A549 (cell line): ENCODE data around the gene CDC42SE2.

Experiments
- CEBPB ChIP-seq, 2 experiments: fragments of >200 bp in 1 of 2; sonication (Bioruptor Twin) in 1 of 2; formaldehyde crosslinking in 1 of 2; IDR thresholded peaks; 2 replicates each; pipeline ENCODE4 v1.6.1; 2012 to 2016
- CHD2 ChIP-seq: fragments of 150-350 bp; IDR thresholded peaks from 2 replicates; pipeline ENCODE4 v1.6.1; 2014; ENCODE audit warnings: low read length; ENCODE audit not compliant: partially characterized antibody
- EHMT2 ChIP-seq: fragments of 200-600 bp; sonication (generic); IDR thresholded peaks from 2 replicates; pipeline ENCODE4 v1.6.1; 2016; ENCODE audit warnings: antibody characterized with exemption, low read depth, mild to moderate bottlenecking, moderate library complexity
- JUNB ChIP-seq: fragments of >200 bp; sonication (Bioruptor Twin); formaldehyde crosslinking; IDR thresholded peaks from 2 replicates; pipeline ENCODE4 v1.6.1; 2016
- KDM1A ChIP-seq: fragments of 200-600 bp; sonication (generic); IDR thresholded peaks from 2 replicates; pipeline ENCODE4 v1.6.1; 2016; ENCODE audit warnings: low read depth, mild to moderate bottlenecking
- MYC ChIP-seq: IDR thresholded peaks from 2 replicates; pipeline ENCODE4 v1.6.1; 2012; ENCODE audit warnings: mild to moderate bottlenecking, inconsistent platforms, low read length, improper control_type of control experiment, borderline replicate concordance
- NR3C1 ChIP-seq: fragments of >200 bp; sonication (Bioruptor Twin); formaldehyde crosslinking; IDR thresholded peaks from 3 replicates; pipeline ENCODE4 v1.6.1; 2017
- POLR2A ChIP-seq: IDR thresholded peaks from 2 replicates; pipeline ENCODE4 v1.6.1; 2012; ENCODE audit warnings: mild to moderate bottlenecking, low read length
- RCOR1 ChIP-seq: fragments of 150-350 bp; IDR thresholded peaks from 2 replicates; pipeline ENCODE4 v1.6.1; 2014; ENCODE audit warnings: antibody characterized with exemption, low read length, low read depth
- TF ChIP-seq, protein P1 (sequence below): fragments of 200-600 bp; sonication (generic); IDR thresholded peaks from 2 replicates; pipeline ENCODE4 v1.6.1; 2016; ENCODE audit warnings: antibody characterized with exemption, mild to moderate bottlenecking, moderate library complexity
- TF ChIP-seq, protein P2 (sequence below): fragments of >200 bp; sonication (Bioruptor Twin); formaldehyde crosslinking; IDR thresholded peaks from 3 replicates; pipeline ENCODE4 v1.5.1; 2016

DNA sequence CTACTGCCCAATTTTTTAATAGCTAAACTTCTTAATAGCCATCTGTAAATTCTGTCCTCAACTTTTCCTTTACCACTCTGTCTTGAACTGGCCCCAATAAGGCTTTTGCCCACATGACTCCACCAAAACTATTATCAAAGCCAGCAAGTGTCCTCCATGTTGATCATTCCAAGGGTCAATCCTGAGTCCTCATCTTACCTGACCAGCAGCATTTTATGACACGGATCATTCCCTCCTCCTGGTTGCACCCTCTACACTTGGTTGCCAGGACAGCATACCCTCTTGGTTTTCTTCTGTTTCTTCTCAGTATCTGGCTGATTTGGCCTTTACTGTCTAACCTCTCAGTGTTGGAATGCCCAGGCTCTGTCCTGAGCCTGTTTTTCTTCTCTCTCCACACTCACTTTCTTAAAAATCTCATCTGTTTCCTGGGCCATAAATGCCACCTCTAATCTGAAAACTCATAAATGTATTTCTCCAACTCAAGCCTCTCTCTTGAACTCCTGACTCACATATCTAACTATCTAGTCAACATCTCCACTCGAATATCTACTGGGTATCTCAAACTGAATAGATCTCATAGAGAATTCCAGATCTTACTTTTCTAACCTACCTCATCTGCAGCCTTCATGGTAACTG lies 40.0 kb upstream of the CDC42SE2 start:
- TF ChIP-seq POLR2A (no peak), MYC (no peak), JUNB (no peak), KDM1A (no peak), CHD2 (no peak), RCOR1 (no peak), NR3C1 (no peak), EHMT2 (no peak), CEBPB (IDR thresholded peaks at IDR 0.05) (no peak)
- TF ChIP-seq, protein P1, sequence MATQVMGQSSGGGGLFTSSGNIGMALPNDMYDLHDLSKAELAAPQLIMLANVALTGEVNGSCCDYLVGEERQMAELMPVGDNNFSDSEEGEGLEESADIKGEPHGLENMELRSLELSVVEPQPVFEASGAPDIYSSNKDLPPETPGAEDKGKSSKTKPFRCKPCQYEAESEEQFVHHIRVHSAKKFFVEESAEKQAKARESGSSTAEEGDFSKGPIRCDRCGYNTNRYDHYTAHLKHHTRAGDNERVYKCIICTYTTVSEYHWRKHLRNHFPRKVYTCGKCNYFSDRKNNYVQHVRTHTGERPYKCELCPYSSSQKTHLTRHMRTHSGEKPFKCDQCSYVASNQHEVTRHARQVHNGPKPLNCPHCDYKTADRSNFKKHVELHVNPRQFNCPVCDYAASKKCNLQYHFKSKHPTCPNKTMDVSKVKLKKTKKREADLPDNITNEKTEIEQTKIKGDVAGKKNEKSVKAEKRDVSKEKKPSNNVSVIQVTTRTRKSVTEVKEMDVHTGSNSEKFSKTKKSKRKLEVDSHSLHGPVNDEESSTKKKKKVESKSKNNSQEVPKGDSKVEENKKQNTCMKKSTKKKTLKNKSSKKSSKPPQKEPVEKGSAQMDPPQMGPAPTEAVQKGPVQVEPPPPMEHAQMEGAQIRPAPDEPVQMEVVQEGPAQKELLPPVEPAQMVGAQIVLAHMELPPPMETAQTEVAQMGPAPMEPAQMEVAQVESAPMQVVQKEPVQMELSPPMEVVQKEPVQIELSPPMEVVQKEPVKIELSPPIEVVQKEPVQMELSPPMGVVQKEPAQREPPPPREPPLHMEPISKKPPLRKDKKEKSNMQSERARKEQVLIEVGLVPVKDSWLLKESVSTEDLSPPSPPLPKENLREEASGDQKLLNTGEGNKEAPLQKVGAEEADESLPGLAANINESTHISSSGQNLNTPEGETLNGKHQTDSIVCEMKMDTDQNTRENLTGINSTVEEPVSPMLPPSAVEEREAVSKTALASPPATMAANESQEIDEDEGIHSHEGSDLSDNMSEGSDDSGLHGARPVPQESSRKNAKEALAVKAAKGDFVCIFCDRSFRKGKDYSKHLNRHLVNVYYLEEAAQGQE, result no peak
- TF ChIP-seq, protein P2, sequence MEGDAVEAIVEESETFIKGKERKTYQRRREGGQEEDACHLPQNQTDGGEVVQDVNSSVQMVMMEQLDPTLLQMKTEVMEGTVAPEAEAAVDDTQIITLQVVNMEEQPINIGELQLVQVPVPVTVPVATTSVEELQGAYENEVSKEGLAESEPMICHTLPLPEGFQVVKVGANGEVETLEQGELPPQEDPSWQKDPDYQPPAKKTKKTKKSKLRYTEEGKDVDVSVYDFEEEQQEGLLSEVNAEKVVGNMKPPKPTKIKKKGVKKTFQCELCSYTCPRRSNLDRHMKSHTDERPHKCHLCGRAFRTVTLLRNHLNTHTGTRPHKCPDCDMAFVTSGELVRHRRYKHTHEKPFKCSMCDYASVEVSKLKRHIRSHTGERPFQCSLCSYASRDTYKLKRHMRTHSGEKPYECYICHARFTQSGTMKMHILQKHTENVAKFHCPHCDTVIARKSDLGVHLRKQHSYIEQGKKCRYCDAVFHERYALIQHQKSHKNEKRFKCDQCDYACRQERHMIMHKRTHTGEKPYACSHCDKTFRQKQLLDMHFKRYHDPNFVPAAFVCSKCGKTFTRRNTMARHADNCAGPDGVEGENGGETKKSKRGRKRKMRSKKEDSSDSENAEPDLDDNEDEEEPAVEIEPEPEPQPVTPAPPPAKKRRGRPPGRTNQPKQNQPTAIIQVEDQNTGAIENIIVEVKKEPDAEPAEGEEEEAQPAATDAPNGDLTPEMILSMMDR, result no peak
